Large intestine (tissue), 3 donors: ENCODE data around the gene FSTL4. TPM values are rescaled to one million over a fixed set of nuclear protein-coding genes. Genes with fewer than 3 reads are reported as not detected.
A peak's percentile ranks its signal among the peaks of the same experiment; 100 is the strongest.

ENCODE experiments used
- DNase-seq, 2 donors: peaks; one replicate each; pipeline versions ENCODE4 v3.0.0 to v3.0.0-alpha.2; 2013
- H3K27ac ChIP-seq: one replicate; pipeline ENCODE4 v1.5.1; 2013; ENCODE audit warnings: low read length
- H3K27me3 ChIP-seq: 2 replicates; pipeline ENCODE4 v1.6.1; 2013; ENCODE audit warnings: low read length; ENCODE audit not compliant: control insufficient read depth, insufficient read depth
- H3K36me3 ChIP-seq: 2 replicates; pipeline ENCODE4 v1.6.1; 2013; ENCODE audit warnings: low read length; ENCODE audit not compliant: control insufficient read depth, insufficient read depth
- H3K4me1 ChIP-seq: one replicate; pipeline ENCODE4 v1.6.1; 2013; ENCODE audit warnings: low read length; ENCODE audit not compliant: control insufficient read depth, insufficient read depth
- H3K4me3 ChIP-seq: one replicate; pipeline ENCODE4 v1.5.1; 2013; ENCODE audit warnings: low read length
- H3K9me3 ChIP-seq: one replicate; pipeline ENCODE4 v1.6.1; 2013; ENCODE audit warnings: mild to moderate bottlenecking, low read depth, low read length, moderate library complexity; ENCODE audit not compliant: control insufficient read depth
- WGBS: methylation state at CpG from one replicate; pipeline ENCODE4 v1.1.5; 2013; ENCODE audit warnings: low lambda C conversion rate; ENCODE audit not compliant: insufficient coverage; 5-methylcytosine and 5-hydroxymethylcytosine counted together
- polyA plus RNA-seq: library from polyadenylated mRNA; unstranded; fragments of 120-200 nt; gene quantifications from one replicate; pipeline ENCODE4 v1.2.1, GENCODE V29; 2013

Gene FSTL4
- polyA plus RNA-seq, 1 donor: 1.4 TPM

DNA sequence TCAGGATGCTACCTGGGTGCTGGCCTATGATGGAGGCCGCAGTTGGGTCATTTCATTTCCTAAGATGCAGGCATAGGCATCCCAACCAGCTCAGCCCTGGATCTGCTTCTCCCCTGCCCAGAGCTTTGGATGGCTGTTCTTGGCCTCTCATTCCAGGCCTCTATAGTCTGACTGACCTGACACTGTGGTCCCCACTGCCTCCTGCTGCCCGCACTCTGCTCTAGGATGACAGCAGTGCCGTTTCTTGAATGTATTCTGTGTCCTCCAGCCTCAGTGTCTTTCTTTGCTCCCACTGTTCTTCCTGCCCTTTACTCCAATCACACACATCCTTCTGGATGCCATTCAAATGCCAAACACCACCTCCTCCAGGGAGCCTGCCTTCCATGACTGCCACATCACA lies 324.8 kb downstream of the FSTL4 start:
- Histone ChIP-seq H3K27ac (no peak overlapping the region), H3K9me3 (no peaks in the 10 kb centered on the region), H3K4me3 (no peak overlapping the region), H3K4me1 (peaks cover 3% of the 10 kb centered on the region), H3K36me3 (no peaks in the 10 kb centered on the region), H3K27me3 (no peaks in the 10 kb centered on the region)
- DNase-seq: peak in 1 of 2 donors; percentile 50
- no CpG with 5 or more reads among the region's 3 CpGs for WGBS

DNA sequence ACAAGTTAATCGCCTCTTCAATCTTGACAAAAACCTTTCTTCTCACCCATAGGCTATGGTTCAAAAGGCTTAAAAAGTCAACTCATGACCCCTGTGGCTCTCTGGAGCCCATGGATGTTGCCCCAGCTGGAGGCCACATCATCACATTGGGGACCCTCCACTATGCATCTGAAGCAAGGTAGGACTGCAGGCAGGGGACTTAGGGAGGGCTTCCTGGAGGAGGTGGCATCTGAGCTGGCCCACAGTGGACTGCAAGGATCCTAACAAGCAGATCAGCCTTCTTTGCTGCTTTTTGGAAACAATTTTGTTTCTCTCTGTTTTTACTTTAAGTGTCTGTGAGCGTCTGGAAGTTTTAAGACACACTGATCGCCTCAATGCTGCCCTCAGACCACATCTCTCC lies 325.9 kb downstream of the FSTL4 start:
- 100% methylated on average over 2 of the region's 3 CpGs for WGBS
- H3K4me1 ChIP-seq: peaks cover 3% of the 10 kb centered on the region
- DNase-seq: no peak

DNA sequence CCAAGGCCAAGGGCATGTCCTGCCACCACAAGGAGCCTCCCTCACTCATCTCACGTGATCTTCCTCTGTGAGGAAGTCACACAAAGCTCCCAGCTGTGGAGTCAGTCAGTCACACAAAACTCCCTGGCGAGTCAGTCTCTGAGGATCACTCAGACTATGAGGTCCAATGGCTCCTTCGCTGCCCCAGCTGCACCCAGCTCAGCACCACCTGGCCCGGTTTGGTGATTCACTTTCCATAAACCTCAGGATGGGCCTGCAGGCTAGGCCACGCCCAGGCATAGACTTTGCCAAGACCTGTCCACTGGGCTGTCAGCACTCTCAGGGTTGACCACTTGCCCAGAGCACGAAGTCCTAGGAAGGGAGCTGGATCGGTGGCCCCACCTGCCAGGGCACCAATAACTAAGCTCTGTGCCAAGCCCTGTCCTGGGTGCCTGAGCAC lies 326.7 kb downstream of the FSTL4 start:
- H3K4me3 ChIP-seq: no peak overlapping the region
- peaks cover 3% of the 10 kb centered on the region for H3K4me1 ChIP-seq
- no peaks in the 10 kb centered on the region for H3K27me3 ChIP-seq
- no CpG with 5 or more reads among the region's 7 CpGs for WGBS
- DNase-seq: peak in 1 of 2 donors; percentile 41
- H3K9me3 ChIP-seq: no peaks in the 10 kb centered on the region
- no peak overlapping the region for H3K27ac ChIP-seq
- no peaks in the 10 kb centered on the region for H3K36me3 ChIP-seq

More for the DNA sequence above, 325.9 kb downstream of the FSTL4 start:
- Histone ChIP-seq H3K9me3 (no peaks in the 10 kb centered on the region), H3K27ac (no peak overlapping the region), H3K27me3 (no peaks in the 10 kb centered on the region), H3K36me3 (no peaks in the 10 kb centered on the region), H3K4me3 (no peak overlapping the region)

GRCh38 chr5:133284306-133284705 lies 328.0 kb downstream of the FSTL4 start:
- Histone ChIP-seq H3K4me3 (no peak overlapping the region), H3K4me1 (peaks cover 3% of the 10 kb centered on the region), H3K27me3 (no peaks in the 10 kb centered on the region), H3K9me3 (no peaks in the 10 kb centered on the region), H3K27ac (no peak overlapping the region), H3K36me3 (no peaks in the 10 kb centered on the region)
- WGBS: no CpG with 5 or more reads among the region's 3 CpGs
- DNase-seq: no peak

- DNase-seq: peak in 1 of 2 donors; percentile 43
- peaks cover 4% of the 10 kb centered on the region for H3K4me1 ChIP-seq
- peak overlapping the region; percentile 16 for H3K27ac ChIP-seq
- H3K9me3 ChIP-seq: no peaks in the 10 kb centered on the region
- no peak overlapping the region for H3K4me3 ChIP-seq
- no peaks in the 10 kb centered on the region for H3K27me3 ChIP-seq
- H3K36me3 ChIP-seq: no peaks in the 10 kb centered on the region
- no CpG with 5 or more reads among the region's 4 CpGs for WGBS
Observed at GRCh38 chr5:133278317-133278716, 334.0 kb downstream of the FSTL4 start.

GRCh38 chr5:133277744-133278143 lies 334.6 kb downstream of the FSTL4 start:
- no CpG with 5 or more reads among the region's 8 CpGs for WGBS
- Histone ChIP-seq H3K4me3 (no peak overlapping the region), H3K27me3 (no peaks in the 10 kb centered on the region), H3K36me3 (no peaks in the 10 kb centered on the region), H3K9me3 (no peaks in the 10 kb centered on the region), H3K27ac (peak overlapping the region; percentile 16), H3K4me1 (peaks cover 4% of the 10 kb centered on the region)
- peak in 1 of 2 donors; percentile 50 for DNase-seq

- Histone ChIP-seq H3K36me3 (no peaks in the 10 kb centered on the region), H3K4me3 (no peak overlapping the region), H3K9me3 (no peaks in the 10 kb centered on the region), H3K27me3 (no peaks in the 10 kb centered on the region), H3K4me1 (peaks cover 4% of the 10 kb centered on the region), H3K27ac (no peak overlapping the region)
- no peak for DNase-seq
- WGBS: no CpG with 5 or more reads among the region's 4 CpGs
Observed at GRCh38 chr5:133276171-133276570, 336.2 kb downstream of the FSTL4 start.

DNA sequence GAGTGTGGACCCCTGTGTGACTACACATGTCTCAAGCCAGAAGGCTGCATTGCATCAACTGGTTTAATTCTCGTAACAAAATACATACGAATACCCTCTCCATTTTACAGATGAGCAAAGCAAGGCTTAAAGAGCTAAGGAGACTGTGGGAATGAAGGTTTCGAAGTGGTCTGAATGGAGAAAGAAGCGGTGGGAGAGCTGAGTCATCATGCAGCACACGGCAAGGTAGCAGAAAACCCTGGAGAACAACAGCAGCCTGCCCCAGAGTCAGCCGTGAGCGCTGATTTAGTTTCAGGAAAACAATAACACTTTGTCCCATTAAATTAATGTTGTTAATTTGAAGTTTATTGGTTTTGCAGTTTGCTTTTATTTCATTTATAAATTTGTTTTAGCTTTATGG lies 336.7 kb downstream of the FSTL4 start:
- DNase-seq: no peak
- 100% methylated on average over 3 of the region's 7 CpGs for WGBS
- Histone ChIP-seq H3K27ac (no peak overlapping the region), H3K36me3 (no peaks in the 10 kb centered on the region), H3K4me3 (no peak overlapping the region), H3K4me1 (peaks cover 4% of the 10 kb centered on the region), H3K27me3 (no peaks in the 10 kb centered on the region), H3K9me3 (no peaks in the 10 kb centered on the region)

GRCh38 chr5:133274597-133274935 lies 337.8 kb downstream of the FSTL4 start:
- peak in 1 of 2 donors; percentile 43 for DNase-seq
- Histone ChIP-seq H3K9me3 (no peaks in the 10 kb centered on the region), H3K27ac (no peak overlapping the region), H3K4me3 (no peak overlapping the region), H3K4me1 (peaks cover 4% of the 10 kb centered on the region), H3K27me3 (no peaks in the 10 kb centered on the region), H3K36me3 (no peaks in the 10 kb centered on the region)
- no CpG with 5 or more reads among the region's 5 CpGs for WGBS

DNA sequence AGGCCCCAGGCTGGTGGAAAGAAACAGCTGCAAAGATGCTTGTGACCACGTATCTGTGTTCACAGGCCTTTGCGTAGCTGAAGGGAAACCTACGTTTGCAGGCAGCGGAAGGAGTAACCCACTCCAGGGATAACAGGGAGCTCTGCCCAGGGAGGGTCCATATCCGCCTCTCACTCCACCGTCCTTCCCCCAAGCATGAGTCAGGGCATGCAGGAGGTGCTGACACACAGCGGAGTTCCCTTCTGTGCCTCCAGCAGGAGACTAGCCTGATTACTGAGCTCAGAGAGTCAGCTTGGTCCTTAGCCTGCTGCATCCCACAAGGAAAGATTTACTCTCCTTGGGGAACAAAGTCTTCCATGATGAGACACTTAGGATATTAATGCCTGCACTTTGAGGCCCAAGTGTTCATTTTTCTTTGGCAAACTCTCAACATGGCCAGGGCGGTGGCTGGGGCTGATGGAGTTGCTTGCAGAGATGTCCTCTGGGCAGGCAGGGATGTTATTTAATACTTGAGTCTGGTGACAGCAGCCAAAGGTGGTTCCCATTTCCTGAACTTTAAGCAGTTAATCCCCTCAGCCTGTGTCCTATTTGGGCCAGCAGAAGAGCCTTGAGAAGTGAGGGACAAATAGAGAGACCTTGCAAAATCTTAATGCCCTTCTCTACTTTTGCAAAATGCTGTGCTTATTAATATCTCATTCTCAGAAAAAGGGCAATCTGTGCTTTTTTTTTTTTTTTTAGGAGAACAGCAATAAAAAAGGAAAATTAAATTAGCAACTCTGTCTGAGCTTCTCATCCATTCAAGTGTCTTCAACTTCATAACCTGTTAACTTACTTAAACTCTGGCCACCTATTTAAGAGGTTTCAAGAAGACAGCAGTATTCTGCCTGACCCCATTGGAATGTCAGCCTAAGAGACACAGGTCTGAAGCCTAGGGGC lies 338.4 kb downstream of the FSTL4 start:
- Histone ChIP-seq H3K36me3 (no peaks in the 10 kb centered on the region), H3K4me3 (no peak overlapping the region), H3K4me1 (peaks cover 4% of the 10 kb centered on the region), H3K9me3 (no peaks in the 10 kb centered on the region), H3K27me3 (no peaks in the 10 kb centered on the region), H3K27ac (no peak overlapping the region)
- no peak for DNase-seq
- WGBS: no CpG with 5 or more reads among the region's 8 CpGs

DNA sequence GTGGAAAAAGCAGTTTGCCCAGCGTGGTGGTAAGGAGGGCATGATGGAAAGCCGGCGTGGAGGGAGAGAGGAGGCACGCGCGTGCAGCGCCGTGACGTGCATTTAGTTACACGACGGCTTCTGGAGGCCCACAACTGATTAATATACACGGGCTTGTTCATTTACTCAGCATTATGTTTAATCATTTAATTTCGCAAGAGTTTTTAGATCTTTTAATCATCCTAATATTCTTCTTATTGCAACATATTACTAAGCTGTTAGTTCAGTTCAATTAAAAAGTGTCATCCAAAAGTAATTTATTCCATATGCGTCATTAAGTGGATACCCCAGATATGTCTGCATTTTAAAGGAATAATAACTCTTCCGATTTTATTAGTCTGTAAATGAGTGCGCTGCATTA lies 340.0 kb downstream of the FSTL4 start:
- Histone ChIP-seq H3K9me3 (no peaks in the 10 kb centered on the region), H3K27ac (no peak overlapping the region), H3K36me3 (no peaks in the 10 kb centered on the region), H3K27me3 (no peaks in the 10 kb centered on the region), H3K4me1 (peaks cover 7% of the 10 kb centered on the region), H3K4me3 (no peak overlapping the region)
- WGBS: 89% methylated on average over 3 of the region's 16 CpGs
- DNase-seq: no peak
